Measurements from ENCODE around the gene CCDC126.
"Not testable (repeated sequence)": the region's sequence is repeated elsewhere in the genome, so short reads cannot be mapped to it uniquely, and the experiment has no call there.

The CCDC126 gene

DNA sequence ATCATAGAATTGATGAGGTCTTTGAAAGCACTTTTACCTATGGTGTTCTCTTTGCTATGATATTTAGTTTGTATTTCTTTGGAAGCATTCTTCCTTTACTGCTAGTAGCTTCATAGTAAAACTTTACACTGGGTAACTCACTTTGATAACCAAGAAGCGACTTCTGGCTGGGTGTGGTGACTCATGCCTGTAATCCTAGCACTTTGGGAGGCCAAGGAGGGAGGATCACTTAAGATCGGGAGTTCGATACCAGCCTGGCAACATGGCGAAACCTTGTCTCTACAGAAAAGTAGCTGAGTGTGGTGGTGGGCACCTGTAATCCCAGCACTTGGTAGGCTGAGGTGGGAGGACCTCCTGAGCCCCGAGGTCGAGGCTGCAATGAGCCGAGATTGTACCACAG, 36.2 kb downstream of the CCDC126 start:
- no peak for DNase-seq

DNA sequence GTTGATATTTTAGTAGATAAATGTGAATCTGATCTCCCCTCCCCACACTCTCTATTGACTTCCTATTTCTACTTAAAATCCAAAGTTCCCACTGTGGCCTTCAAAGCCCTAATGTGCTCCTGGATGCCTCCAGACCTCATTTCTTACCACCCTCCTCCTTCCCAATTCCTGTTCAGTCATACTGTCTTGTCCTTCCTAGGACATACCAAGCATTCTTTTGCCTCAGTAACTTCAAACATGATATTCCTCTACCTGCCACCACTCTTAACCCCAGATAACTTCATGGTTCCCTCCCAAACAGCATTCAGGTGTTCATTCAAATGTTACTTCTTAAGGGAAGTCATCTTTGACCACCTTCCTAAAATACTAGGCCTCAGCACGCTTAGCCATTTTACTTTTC, 48.6 kb downstream of the CCDC126 start:
- no peak for DNase-seq

DNA sequence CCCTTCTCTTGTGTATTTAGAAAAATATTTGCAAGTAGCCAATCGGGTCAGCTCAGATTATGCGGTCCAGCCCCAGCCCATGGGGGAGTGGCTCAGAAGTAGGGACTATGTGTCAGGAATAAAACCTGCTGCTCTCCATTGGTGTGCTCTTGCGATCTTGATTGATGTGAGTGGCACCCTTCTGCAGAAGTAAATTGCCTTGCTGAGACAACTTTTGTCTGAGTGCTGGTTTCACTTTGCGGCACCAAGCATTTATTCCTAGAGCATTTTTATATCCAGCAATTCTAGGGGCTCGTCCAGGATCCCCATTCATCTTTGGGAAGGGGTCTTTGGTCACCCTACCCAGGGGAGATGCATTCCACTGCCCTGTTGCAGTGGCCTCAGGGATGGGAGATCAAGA, 56.8 kb downstream of the CCDC126 start:
- DNase-seq = no peak

DNA sequence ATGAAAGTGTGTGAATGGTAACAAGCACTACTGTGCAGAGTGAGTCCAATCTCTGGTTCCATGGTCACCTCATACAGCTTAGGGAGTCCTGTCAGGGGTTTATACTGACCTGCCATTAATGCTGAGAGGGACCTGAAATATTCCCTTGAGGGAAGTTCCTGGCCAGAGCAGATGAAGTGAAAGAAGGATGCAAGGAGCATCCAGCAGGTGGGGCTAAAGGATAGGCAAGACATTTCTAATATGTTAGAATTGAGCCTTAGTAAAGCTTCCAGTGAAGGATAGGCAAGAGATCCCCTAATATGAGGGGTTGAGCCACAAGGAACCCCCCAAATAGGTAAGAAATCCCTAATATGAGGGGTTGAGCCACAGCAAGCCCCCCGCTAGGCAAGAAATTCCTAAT, 57.3 kb downstream of the CCDC126 start:
- DNase-seq = no peak

DNA sequence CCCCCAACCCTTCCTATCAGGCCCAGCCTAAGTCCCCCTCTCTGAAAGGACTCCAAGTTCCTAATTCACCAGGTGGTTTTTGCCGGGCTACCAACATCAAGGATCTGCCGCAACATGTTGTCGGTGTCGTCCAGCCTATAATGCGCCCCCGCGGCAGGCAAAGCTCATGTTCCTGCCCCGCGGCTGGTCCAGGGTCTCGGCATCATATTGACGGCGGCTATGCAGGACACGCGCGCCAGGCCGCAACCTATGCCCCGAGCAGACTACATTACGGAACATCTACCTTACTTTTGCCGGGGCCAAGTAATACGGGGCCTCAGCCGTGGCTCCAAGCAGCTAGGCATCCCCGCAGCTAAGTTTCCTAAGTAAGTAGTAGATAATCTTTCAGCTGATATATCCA, 58.3 kb downstream of the CCDC126 start:
- DNase-seq = no peak

DNA sequence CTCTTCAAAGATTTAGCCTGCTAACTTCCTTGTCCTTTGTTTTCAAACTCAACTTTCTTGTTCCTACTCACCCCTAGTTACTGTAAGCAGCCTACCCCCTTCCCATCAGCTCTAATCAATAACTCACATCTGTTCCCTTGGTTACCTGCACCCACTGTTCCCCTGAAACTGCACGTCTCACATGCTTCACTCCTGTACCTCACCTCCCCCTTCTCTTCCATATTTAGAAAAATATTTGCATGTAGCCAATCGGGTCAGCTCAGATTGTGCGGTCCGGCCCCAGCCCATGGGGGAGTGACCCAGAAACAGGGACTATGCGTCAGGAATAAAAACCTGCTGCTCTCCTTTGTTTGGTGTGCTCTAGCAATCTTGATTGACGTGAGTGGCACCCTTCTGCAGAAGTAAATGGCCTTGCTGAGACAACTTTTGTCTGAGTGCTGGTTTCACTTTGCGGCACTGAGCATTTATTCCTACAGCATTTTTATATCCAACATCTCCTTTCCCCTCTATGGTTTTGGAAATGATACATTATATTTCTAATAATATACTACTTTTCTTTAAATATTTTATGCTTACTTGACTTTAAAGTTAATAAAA, 61.7 kb downstream of the CCDC126 start:
- no peak for DNase-seq

DNA sequence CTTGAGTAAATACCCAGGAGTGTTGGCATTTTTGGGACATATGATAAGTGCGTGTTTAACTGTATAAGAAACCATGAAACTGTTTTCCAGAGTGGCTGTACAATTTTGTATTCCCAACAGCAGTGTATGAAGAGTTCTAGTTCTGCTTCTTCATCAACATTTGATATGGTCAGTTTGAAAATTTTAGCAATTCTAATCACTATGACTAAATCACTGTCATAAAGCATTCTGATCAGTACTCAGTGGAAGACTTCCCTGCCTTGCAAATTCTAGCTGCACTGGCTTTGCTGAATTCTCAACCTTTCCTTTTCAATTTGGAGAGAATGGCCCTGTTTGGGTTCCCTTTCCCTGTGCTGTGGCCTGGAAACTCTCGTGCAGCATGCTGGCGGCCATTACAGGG, 64.2 kb downstream of the CCDC126 start:
- no peak for DNase-seq

DNA sequence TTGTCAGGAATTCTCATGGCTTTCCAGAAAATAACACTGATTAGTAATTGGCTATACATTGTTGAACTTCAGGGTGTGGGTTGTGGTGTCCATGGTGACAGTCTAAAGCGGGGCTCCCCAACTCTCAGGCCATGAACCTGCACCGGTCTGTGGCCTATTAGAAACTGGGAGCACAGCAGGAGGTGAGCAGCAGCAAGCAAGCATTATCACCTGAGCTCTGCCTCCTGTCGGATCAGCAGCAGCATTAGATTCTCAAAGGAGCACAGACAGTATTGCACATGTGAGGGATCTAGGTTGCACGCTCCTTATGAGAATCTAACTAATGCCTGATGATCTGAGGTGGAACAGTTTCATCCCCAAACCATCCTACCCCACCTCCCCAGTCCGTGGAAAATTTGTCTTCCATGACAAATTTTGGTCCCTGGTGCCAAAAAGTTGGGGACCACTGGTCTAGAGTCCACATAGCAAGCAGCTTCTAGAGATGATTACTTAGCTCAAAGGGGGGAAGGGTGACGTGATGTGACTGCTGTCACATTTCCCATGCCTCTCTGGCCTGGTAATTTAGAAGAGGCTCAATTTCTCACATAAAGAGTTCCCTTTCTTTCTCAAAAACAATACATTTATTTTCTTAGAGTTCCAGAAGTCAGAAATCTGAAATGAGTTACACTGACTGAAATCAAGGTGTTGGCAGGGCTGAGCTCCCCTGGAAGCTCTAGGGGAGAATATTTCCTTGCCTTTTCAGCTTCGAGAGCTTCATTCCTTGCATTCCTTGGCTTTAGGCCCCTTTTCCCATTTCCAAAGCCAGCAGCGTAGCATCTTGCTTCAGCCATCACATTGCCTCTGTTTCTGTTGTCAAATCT, 65.2 kb downstream of the CCDC126 start:
- no peak for DNase-seq

DNA sequence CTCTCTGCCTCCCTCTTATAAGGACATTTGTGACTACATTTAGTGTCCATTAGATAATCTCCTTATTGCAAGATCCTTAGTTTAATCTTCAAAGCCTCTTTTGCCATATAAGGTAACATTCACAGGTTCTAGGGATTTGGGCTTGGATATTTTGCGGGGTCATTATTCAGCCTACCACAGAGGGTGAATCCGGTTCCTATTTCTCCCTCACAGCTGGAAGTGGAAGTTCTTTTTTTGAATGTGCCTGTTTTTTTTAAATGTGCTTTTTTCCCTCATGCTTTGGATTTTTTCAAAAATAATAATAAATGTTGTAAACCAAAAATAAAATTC, 65.8 kb downstream of the CCDC126 start:
- DNase-seq = no peak

DNA sequence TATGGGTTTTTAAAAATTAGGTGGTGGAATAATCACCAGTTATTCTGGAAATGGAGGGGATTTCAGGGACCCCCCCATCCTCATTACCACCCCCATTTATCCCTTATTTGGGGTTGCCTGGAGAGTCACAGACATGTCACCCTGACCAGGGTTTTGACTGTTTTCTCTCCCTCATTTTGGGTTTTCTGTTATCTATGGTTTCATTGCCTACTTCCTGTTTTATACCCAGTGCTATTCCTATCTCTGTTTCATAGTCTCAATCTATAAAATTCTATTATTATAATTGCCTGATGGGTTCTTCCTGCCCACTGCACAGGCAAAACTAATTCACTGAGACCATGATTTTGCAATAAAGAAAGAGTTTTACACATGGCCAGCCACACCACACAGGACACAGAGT, 66.9 kb downstream of the CCDC126 start:
- DNase-seq = no peak

DNA sequence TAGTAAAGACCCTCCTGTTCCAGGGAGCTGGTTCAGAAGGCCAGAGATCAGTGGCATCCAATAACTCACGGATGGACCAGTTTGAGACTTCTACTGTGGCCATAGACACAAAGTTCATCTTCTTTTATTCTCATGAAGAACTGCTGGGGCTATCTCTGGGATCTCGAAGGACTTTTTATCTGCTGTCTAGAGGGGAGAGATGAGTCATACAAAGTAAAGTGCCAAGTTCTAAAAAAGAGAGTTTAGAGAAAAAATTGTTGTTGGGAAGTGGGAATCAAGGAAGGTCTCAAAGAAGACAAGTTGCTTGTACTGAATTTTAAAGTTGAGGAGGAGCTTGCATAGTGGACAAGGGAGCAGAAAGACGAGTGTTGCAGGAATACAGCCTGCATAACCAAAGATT, 74.9 kb downstream of the CCDC126 start:
- DNase-seq = no peak

DNA sequence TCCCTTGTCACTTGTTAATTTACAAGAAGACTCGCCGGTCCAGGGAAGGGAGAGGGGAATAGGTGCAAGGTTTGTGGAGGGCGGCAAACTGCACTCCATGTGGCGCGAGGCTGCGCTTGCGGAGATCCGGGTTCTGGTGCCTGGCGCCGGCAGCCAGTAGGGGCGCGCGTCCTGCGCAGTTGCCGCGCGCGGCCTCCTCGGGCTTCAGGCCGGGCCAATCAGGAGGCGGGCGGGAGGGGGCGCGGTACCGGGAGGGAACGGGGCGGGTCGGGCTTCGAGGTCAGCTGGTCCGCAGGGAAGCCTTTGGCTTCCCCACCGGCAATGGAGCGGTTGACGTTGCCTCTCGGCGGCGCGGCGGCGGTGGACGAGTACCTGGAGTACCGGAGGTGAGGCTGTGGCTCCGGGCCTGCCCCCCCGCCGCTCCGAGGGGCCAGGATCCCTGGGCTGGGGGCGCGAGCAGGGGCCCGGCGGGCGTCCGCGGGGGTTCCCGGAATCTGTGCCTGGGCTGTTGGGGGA, 82.8 kb downstream of the CCDC126 start, which contains the start of gene FAM221A:
Gene FAM221A, plus strand, starts transcription at position 302 of the 516 bp plus-strand sequence. Its CDS starts 20 bp downstream, at position 322.
- DNase-seq = peak; percentile 73

DNA sequence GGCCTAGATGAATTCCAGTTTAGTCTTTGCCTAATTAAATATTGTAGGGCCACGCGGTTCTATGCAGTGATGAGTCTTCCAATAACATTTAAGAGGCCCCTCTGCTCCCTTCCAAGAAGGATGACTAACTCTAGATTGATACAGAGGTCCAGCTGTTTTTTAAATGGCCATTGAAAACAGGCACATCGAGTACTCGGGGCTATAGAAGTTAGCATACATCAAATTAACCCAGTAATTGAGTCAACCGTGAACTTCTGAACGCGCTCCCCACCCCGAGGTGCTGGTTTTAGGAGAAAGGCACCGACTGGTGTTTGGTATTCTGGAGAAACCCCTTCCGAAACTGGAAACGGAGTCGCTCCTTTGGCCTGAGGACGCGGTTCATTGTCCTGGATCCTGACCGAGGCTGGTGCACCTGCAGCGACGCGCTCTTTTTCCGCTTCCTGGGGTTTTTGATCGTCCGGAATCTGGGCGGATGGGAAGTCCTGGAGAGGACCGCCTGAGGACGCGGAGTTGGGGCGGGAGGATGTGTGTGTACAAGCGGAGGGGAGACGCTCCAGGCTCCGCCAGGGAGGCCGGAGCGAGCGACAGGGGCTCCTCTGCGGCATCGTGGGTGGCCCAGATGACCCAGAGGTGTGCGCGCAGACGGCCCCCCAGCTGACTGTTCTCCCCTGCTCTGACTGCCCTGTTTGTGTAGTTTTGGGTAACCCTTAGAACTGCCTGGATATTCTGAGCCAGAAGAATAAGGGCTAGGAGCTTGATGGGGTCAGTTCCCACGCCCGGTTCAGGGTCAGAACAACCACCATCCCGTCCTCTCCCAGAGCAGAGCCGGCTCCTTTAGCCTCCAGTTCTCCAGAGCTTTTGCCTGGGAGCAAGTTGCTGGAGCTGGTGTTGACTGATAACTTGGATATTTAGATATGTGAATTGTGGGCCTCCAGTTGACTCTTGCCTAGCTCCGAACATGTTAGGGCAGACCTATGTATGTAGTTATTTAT, 83.5 kb downstream of the CCDC126 start:
- DNase-seq = peak; percentile 44

DNA sequence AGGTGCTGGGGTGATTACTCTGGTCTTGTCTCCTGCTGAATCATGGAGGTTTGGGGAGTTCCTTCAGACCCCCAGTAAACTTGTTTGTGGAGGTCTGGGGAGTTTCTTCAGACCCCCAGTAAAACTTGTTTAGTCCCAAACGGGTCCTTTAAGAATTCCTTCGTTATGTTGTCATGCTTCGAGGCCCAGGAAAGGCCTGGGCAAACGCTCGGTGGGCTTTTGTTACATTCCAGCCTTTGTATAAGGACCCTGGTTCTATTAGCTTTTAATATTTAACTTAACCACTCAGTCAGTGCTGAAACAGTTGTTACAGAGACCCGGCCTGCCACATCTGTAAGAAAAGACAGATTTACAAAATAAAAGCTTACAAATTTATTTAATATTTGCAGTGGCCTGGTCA, 86.9 kb downstream of the CCDC126 start:
- not testable (repeated sequence) for DNase-seq

DNA sequence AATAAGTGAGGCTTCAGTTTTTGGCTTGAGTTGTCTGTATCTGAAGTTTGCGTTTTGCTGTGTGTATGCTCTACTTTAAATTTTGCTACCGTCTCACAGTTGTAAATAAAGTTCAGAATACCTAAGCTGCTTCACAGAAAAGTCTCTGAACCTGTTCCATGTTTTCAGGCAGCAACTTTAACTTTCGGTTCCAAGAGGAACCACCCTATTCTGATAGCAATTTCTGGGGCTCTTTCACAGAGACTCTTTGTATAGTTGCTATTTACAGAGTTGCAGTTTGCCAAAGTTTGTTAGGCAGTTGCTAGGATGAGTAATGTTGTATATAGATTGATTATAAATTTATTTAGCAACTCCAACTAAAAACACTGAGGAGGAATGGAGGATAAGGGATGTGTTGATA, 88.5 kb downstream of the CCDC126 start:
- DNase-seq = no peak

DNA sequence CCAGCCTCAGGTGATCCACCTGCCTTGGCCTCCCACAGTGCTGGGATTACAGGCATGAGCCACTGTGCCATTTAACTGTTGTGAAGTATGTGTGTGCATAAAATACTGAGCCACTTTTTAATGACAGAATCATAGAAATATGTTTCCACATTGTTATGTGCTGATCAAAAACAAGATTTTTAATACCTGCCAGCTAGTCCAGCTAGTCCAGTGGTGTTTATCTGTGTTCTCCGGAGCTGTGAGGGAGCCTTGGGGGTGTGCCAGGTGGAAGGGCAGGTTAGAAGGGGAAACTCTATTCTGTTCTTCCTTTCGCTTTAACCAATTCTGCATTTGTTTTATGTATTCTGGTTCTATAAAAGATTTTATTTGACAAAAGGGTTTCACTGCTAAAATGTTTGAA, 89.8 kb downstream of the CCDC126 start:
- DNase-seq = no peak

DNA sequence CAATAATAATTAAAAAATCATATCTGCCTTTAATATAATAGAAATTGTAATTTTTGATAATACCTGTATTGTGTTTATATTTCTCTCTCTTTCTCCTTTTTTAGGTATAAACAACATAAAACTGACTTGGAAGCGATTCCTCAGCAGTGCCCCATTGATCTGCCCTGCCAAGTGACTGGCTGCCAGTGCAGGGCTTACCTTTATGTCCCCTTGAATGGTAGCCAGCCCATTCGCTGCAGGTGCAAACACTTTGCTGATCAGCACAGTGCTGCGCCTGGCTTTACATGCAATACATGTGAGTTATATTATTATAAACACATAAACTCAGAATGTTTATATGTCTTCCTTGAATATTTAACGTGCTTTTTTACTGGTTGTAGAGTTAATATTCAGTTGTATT, 92.0 kb downstream of the CCDC126 start:
- no peak for DNase-seq

DNA sequence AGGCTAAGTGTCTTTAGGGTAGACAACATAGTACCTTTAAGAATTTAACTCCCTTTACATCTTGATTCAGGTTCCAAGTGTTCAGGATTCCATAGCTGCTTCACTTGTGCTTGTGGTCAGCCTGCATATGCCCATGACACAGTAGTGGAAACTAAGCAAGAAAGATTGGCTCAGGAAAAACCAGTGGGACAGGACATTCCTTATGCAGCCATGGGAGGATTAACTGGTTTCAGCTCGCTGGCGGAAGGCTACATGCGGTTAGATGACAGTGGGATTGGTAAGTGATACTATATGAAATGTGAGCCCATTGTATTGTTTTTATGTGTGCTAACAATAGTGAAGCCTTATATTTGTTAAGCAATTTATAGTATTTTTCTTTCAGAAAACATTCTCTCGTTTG, 94.1 kb downstream of the CCDC126 start:
- DNase-seq = no peak

DNA sequence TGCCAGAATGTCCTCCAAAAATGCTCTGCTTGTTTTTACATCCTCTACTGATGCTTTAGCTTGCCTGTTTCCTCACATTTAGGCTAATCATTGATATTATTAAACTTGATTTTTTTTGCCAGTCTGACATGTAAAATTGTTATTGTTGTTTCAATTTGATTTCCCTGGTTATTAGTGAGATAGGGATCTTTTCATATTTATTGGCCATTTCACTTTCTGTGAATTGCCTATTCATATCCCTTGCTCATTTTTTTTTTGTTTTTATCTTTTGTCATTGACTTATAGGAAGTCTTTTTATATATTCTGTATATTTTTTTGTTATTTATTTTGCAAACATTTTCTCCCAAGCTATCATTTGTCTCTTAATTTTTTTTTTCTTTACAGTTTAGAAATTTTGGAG, 96.0 kb downstream of the CCDC126 start:
- DNase-seq = no peak

Measured in CD4-positive, alpha-beta T cell treated with Interleukin-4 for 4 hours (primary cell).